K562 (cell line): ENCODE results near the gene PRSS21. TPM values are rescaled to one million over a fixed set of nuclear protein-coding genes. Genes with fewer than 3 reads are reported as not detected.

Experiments used
- ATF7 ChIP-seq: fragments of 450-650 bp; IDR thresholded peaks from 2 replicates; pipeline ENCODE4 v1.7.1; 2014; ENCODE audit warnings: mild to moderate bottlenecking, moderate library complexity
- BMI1 ChIP-seq: fragments of 150-350 bp; IDR thresholded peaks from 2 replicates; pipeline ENCODE4 v1.6.1; 2014; ENCODE audit warnings: low read length
- CEBPG ChIP-seq, 3 experiments: fragments of 200-800 bp in 1 of 3; sonication (Bioruptor generic) in 1 of 3; sonication (generic) in 1 of 3; formaldehyde crosslinking in 1 of 3; IDR thresholded peaks in 2 of 3; conservative IDR thresholded peaks in 1 of 3; 2 replicates each; pipeline versions ENCODE4 v1.6.1 to v1.8.0; 2016 to 2022; ENCODE audit warnings: missing compliant biosample characterization in 2 of 3, missing genetic modification characterization in 2 of 3, mild to moderate bottlenecking in 1 of 3, missing genetic modification reagents in 1 of 3
- ESRRB ChIP-seq: fragments of 250-450 bp; sonication (Bioruptor Pico); IDR thresholded peaks from 2 replicates; pipeline ENCODE4 v1.5.0; 2020; ENCODE audit warnings: mild to moderate bottlenecking, moderate library complexity, borderline replicate concordance
- FOXA3 ChIP-seq, 2 experiments: fragments of 450-650 bp in 1 of 2; sonication (generic) in 1 of 2; formaldehyde crosslinking; IDR thresholded peaks in 1 of 2; conservative IDR thresholded peaks in 1 of 2; 2 replicates each; pipeline versions ENCODE4 v1.4.0 to v1.8.0; 2020 to 2022; ENCODE audit warnings: mild to moderate bottlenecking in 2 of 2, missing genetic modification reagents in 1 of 2
- GTF2B ChIP-seq: IDR thresholded peaks from 2 replicates; pipeline ENCODE4 v1.6.1; 2011; ENCODE audit not compliant: insufficient read length; ENCODE audit errors: extremely low read depth
- HDAC2 ChIP-seq: fragments of 450-650 bp; IDR thresholded peaks from 2 replicates; pipeline ENCODE4 v1.6.1; 2016; ENCODE audit warnings: mild to moderate bottlenecking
- ILF3 ChIP-seq: fragments of 450-650 bp; IDR thresholded peaks from 2 replicates; pipeline ENCODE4 v1.6.1; 2018; ENCODE audit warnings: antibody characterized with exemption, mild to moderate bottlenecking, moderate library complexity, borderline replicate concordance
- LCOR ChIP-seq: sonication (generic); formaldehyde crosslinking; IDR thresholded peaks from 2 replicates; pipeline ENCODE4 v1.8.0; 2022; ENCODE audit warnings: mild to moderate bottlenecking, missing genetic modification reagents
- MED1 ChIP-seq: sonication (generic); formaldehyde crosslinking; IDR thresholded peaks from 2 replicates; pipeline ENCODE4 v1.8.1; 2023; ENCODE audit warnings: missing genetic modification reagents, borderline replicate concordance
- RBFOX2 ChIP-seq: fragments of 200-400 bp; formaldehyde crosslinking; IDR thresholded peaks from 2 replicates; pipeline ENCODE4 v1.6.1; 2017; ENCODE audit warnings: low read depth, mild to moderate bottlenecking, low read length, moderate library complexity
- TCF7L2 ChIP-seq: fragments of 150-350 bp; IDR thresholded peaks from 2 replicates; pipeline ENCODE4 v1.6.1; 2016; ENCODE audit warnings: low read depth, mild to moderate bottlenecking, low read length, moderate library complexity
- ZBTB1 ChIP-seq: sonication (generic); formaldehyde crosslinking; IDR thresholded peaks from 2 replicates; pipeline ENCODE4 v1.8.1; 2023; ENCODE audit warnings: missing genetic modification reagents, low read depth, mild to moderate bottlenecking, borderline replicate concordance
- ZNF124 ChIP-seq: sonication (generic); formaldehyde crosslinking; IDR thresholded peaks from 2 replicates; pipeline ENCODE4 v1.8.1; 2022; ENCODE audit warnings: missing genetic modification reagents
- ZNF445 ChIP-seq: fragments of 250-450 bp; sonication (Bioruptor Pico); IDR thresholded peaks from 2 replicates; pipeline ENCODE4 v1.4.0; 2020; ENCODE audit warnings: low read depth, mild to moderate bottlenecking, moderate library complexity
- polyA plus RNA-seq, 8 experiments: library from polyadenylated mRNA; depleted of rRNA in 4 of 8; stranded (reverse) in 5 of 8; unstranded in 3 of 8; fragments of >200 nt; fragmentation: Nextera tagmentation in 2 of 8; fragmentation: Illumina TruSeq in 1 of 8; extraction: Ambion mirVana in 2 of 8; extraction: Trizol in 1 of 8; gene quantifications; 2 replicates each; pipeline versions ENCODE4 v1.2.1 to v1.2.3, GENCODE V29; 2011 to 2014; ENCODE audit warnings: inconsistent platforms in 1 of 8, missing spikeins in 1 of 8
- total RNA-seq, 7 experiments: library from RNA; depleted of rRNA in 6 of 7; stranded (reverse); fragments of >200 nt in 6 of 7; fragmentation: Illumina TruSeq in 2 of 7; extraction: Trizol in 2 of 7; gene quantifications; 2 replicates each; pipeline versions ENCODE4 v1.2.1 to v1.2.3, GENCODE V29; 2011 to 2021; ENCODE audit warnings: low replicate concordance in 1 of 7
- TF ChIP-seq, protein P1 (sequence below): fragments of 450-650 bp; IDR thresholded peaks from 2 replicates; pipeline ENCODE4 v1.6.1; 2017; ENCODE audit warnings: mild to moderate bottlenecking, moderate library complexity
- TF ChIP-seq, protein P2 (sequence below): sonication (generic); formaldehyde crosslinking; IDR thresholded peaks from 2 replicates; pipeline ENCODE4 v1.8.0; 2022; ENCODE audit warnings: mild to moderate bottlenecking, missing genetic modification reagents
- TF ChIP-seq, protein P3 (sequence below): fragments of 250-450 bp; sonication (Bioruptor Pico); IDR thresholded peaks from 2 replicates; pipeline ENCODE4 v1.4.0; 2020

Gene PRSS21
- total and polyA plus RNA-seq, 9 of the 15 experiments (the other 6 are each of a cell fraction or from before 2014, with no cell fraction given): 12.1 to 121 (median 61.3) TPM

DNA sequence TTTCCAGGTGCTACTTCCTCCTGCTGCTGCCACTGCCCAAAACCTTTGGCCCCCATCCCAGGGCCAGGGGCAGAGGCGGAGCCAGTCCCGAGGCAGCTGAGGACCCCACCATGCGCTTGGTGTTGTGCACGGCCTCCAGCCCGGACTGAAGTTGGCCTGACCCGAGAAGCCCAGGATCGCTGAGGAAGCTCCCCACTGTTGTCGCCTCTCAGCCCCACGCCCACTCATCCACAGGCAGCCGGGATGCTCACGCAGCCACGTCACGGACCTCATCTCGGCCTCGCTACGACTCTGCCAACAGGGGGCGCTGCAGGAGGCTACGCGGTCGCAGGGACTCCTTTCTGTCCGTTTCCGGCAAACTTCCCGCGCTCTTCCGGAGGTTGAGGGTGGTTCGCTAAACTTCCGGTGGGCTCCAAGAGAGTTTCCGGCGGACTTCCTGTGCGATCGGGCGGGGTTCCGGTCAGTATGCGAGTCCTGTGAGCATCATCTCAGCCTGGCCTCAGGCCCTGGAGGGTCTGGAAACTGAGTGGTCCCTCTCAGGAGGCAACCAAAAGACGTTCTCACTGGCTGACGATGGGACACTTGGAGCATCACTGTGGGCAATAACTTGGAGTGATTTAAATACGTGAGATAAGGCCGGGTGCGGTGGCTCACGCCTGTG is 25.4 kb downstream of the PRSS21 start (continued):
- no peak for TF ChIP-seq ZNF445
- TF ChIP-seq ESRRB (CRISPR knock-in tag): no peak
- peak; percentile 54; the same call in 1 of the 2 replicates for TF ChIP-seq ATF7
- peak; percentile 56; the same call in 1 of the 2 replicates for TF ChIP-seq LCOR (CRISPR knock-in tag)
- no peak for TF ChIP-seq ILF3
- TF ChIP-seq BMI1: no peak
- no peak for TF ChIP-seq FOXA3 (CRISPR knock-in tag; conservative IDR thresholded peaks at IDR 0.05 in 1 of 2, IDR thresholded peaks at IDR 0.05 in 1 of 2)
- TF ChIP-seq, protein P1, sequence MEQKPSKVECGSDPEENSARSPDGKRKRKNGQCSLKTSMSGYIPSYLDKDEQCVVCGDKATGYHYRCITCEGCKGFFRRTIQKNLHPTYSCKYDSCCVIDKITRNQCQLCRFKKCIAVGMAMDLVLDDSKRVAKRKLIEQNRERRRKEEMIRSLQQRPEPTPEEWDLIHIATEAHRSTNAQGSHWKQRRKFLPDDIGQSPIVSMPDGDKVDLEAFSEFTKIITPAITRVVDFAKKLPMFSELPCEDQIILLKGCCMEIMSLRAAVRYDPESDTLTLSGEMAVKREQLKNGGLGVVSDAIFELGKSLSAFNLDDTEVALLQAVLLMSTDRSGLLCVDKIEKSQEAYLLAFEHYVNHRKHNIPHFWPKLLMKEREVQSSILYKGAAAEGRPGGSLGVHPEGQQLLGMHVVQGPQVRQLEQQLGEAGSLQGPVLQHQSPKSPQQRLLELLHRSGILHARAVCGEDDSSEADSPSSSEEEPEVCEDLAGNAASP: no peak
- peak; percentile 56 for TF ChIP-seq RBFOX2
- TF ChIP-seq ZBTB1 (CRISPR knock-in tag): no peak
- TF ChIP-seq TCF7L2: no peak
- TF ChIP-seq, protein P2, sequence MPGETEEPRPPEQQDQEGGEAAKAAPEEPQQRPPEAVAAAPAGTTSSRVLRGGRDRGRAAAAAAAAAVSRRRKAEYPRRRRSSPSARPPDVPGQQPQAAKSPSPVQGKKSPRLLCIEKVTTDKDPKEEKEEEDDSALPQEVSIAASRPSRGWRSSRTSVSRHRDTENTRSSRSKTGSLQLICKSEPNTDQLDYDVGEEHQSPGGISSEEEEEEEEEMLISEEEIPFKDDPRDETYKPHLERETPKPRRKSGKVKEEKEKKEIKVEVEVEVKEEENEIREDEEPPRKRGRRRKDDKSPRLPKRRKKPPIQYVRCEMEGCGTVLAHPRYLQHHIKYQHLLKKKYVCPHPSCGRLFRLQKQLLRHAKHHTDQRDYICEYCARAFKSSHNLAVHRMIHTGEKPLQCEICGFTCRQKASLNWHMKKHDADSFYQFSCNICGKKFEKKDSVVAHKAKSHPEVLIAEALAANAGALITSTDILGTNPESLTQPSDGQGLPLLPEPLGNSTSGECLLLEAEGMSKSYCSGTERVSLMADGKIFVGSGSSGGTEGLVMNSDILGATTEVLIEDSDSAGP (CRISPR knock-in tag): no peak
- no peak for TF ChIP-seq ZNF124 (CRISPR knock-in tag)
- TF ChIP-seq CEBPG (CRISPR knock-in tag; IDR thresholded peaks at IDR 0.05): no peak
- TF ChIP-seq CEBPG (tag; conservative IDR thresholded peaks at IDR 0.05 in 1 of 2, IDR thresholded peaks at IDR 0.05 in 1 of 2): no peak
- TF ChIP-seq HDAC2: peak; percentile 44; the same call in 1 of the 2 replicates
- no peak for TF ChIP-seq MED1 (CRISPR knock-in tag)
- TF ChIP-seq, protein P3, sequence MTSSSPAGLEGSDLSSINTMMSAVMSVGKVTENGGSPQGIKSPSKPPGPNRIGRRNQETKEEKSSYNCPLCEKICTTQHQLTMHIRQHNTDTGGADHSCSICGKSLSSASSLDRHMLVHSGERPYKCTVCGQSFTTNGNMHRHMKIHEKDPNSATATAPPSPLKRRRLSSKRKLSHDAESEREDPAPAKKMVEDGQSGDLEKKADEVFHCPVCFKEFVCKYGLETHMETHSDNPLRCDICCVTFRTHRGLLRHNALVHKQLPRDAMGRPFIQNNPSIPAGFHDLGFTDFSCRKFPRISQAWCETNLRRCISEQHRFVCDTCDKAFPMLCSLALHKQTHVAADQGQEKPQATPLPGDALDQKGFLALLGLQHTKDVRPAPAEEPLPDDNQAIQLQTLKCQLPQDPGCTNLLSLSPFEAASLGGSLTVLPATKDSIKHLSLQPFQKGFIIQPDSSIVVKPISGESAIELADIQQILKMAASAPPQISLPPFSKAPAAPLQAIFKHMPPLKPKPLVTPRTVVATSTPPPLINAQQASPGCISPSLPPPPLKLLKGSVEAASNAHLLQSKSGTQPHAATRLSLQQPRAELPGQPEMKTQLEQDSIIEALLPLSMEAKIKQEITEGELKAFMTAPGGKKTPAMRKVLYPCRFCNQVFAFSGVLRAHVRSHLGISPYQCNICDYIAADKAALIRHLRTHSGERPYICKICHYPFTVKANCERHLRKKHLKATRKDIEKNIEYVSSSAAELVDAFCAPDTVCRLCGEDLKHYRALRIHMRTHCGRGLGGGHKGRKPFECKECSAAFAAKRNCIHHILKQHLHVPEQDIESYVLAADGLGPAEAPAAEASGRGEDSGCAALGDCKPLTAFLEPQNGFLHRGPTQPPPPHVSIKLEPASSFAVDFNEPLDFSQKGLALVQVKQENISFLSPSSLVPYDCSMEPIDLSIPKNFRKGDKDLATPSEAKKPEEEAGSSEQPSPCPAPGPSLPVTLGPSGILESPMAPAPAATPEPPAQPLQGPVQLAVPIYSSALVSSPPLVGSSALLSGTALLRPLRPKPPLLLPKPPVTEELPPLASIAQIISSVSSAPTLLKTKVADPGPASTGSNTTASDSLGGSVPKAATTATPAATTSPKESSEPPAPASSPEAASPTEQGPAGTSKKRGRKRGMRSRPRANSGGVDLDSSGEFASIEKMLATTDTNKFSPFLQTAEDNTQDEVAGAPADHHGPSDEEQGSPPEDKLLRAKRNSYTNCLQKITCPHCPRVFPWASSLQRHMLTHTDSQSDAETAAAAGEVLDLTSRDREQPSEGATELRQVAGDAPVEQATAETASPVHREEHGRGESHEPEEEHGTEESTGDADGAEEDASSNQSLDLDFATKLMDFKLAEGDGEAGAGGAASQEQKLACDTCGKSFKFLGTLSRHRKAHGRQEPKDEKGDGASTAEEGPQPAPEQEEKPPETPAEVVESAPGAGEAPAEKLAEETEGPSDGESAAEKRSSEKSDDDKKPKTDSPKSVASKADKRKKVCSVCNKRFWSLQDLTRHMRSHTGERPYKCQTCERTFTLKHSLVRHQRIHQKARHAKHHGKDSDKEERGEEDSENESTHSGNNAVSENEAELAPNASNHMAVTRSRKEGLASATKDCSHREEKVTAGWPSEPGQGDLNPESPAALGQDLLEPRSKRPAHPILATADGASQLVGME: 0 out of 2 replicates have a peak, but pooled peaks have one; percentile 43
- TF ChIP-seq GTF2B: no peak
